Left lung (tissue), 14 donors: ENCODE measurements around the gene DOCK4. TPM values are rescaled to one million over a fixed set of nuclear protein-coding genes. Genes with fewer than 3 reads are reported as not detected.

Source experiments
- ATAC-seq: fragments of 200-7000 bp; cut with Tn5 transposase; one replicate; pipeline ENCODE4 v1.9.1; 2020; ENCODE audit warnings: moderate library complexity
- DNase-seq, 4 donors: peaks; one replicate each; pipeline ENCODE4 v3.0.0-alpha.2; 2013 to 2020
- H3K27ac ChIP-seq, 2 donors: fragments of 200-600 bp; sonication (generic) in 1 of 2; one replicate each; pipeline versions ENCODE4 v1.5.0 to v1.8.0; 2020 to 2021
- H3K27me3 ChIP-seq, 2 donors: fragments of 200-600 bp; sonication (generic) in 1 of 2; one replicate each; pipeline versions ENCODE4 v1.5.0 to v1.8.0; 2020 to 2021
- H3K36me3 ChIP-seq, 2 donors: fragments of 200-600 bp; sonication (generic) in 1 of 2; one replicate each; pipeline versions ENCODE4 v1.5.0 to v1.8.0; 2020 to 2021
- H3K4me1 ChIP-seq, 2 donors: fragments of 200-600 bp; one replicate each; pipeline ENCODE4 v1.8.0; 2021
- H3K4me3 ChIP-seq, 2 donors: fragments of 200-600 bp; sonication (generic) in 1 of 2; one replicate each; pipeline versions ENCODE4 v1.5.0 to v1.8.0; 2020 to 2021; ENCODE audit warnings: mild to moderate bottlenecking in 1 of 2
- H3K9me3 ChIP-seq, 2 donors: fragments of 200-600 bp; sonication (generic) in 1 of 2; one replicate each; pipeline versions ENCODE4 v1.5.0 to v1.8.0; 2020 to 2021
- intact Hi-C, 2 donors: fragments of 100-400 bp; cut with DNase I; formaldehyde crosslinking; loops; one replicate each; pipeline versions ENCODE4 v1.11.2 to v1.14.2; 2022
- long read RNA-seq, 12 donors: library from polyadenylated mRNA in 2 of 12; unstranded in 2 of 12; transcript quantifications; one replicate each; pipeline ENCODE4 v2.0.0 and lab custom pipeline, GENCODE V29; 2019 to 2026
- polyA plus RNA-seq, 6 donors: library from polyadenylated mRNA; unstranded; fragments of 120-200 nt; gene quantifications; one replicate each; pipeline ENCODE4 v1.2.1, GENCODE V29; 2013; ENCODE audit not compliant: insufficient read length in 6 of 6
- total RNA-seq, 2 donors: library from RNA; stranded (reverse); fragmentation: NEBNext Ultra II Directional; extraction: Animal tissue kit (Norgen Biotek cat#: 25700); gene quantifications; one replicate each; pipeline ENCODE4 v1.2.1, GENCODE V29; 2021
- TF ChIP-seq, protein P1 (sequence below), 2 donors: fragments of 200-600 bp; sonication (generic) in 1 of 2; IDR thresholded peaks; one replicate each; pipeline versions ENCODE4 v1.5.0 to v1.8.0; 2021; ENCODE audit warnings: antibody characterized with exemption in 2 of 2
- donor health status: DM: no; HTN: yes; CAD: no.
- donor health status: DM: no; HTN: no; CAD: no.

The DOCK4 gene
- total RNA-seq (10 to 100 TPM; 38.9 to 63.6 TPM), polyA plus RNA-seq (10 to 100 TPM; 50.6 to 64.3 (median 52.5) TPM)
- long read RNA-seq, donor 1, partial matches to known transcripts = 0 of 10 reads
- long read RNA-seq, donor 1, other reads (novel, unspliced or antisense) = 6 of 10 reads
- long read RNA-seq, donor 2, partial matches to known transcripts = 0 of 2 reads
- long read RNA-seq, donor 2, other reads (novel, unspliced or antisense) = 0 of 2 reads
- long read RNA-seq, donor 3 = 0 reads
- long read RNA-seq, donor 4, partial matches to known transcripts = 1 of 1 reads
- long read RNA-seq, donor 4, other reads (novel, unspliced or antisense) = 0 of 1 reads
- long read RNA-seq, donor 5, partial matches to known transcripts = 0 of 2 reads
- long read RNA-seq, donor 5, other reads (novel, unspliced or antisense) = 0 of 2 reads
- long read RNA-seq, donor 6, partial matches to known transcripts = 0 of 1 reads
- long read RNA-seq, donor 6, other reads (novel, unspliced or antisense) = 0 of 1 reads
- long read RNA-seq, donor 7, transcript DOCK4-213 (5 exons, 3,304 nt) = major isoform, 5 of 5 reads
- long read RNA-seq, donor 7, partial matches to known transcripts = 0 of 5 reads
- long read RNA-seq, donor 7, other reads (novel, unspliced or antisense) = 0 of 5 reads
- long read RNA-seq, donor 8, partial matches to known transcripts = 0 of 2 reads
- long read RNA-seq, donor 8, other reads (novel, unspliced or antisense) = 0 of 2 reads
- long read RNA-seq, donor 9 = 0 reads
- long read RNA-seq, donor 10, partial matches to known transcripts = 1 of 2 reads
- long read RNA-seq, donor 10, other reads (novel, unspliced or antisense) = 1 of 2 reads
- long read RNA-seq, donor 11 = 0 reads
- long read RNA-seq, donor 12, partial matches to known transcripts = 0 of 2 reads
- long read RNA-seq, donor 12, other reads (novel, unspliced or antisense) = 0 of 2 reads

DNA sequence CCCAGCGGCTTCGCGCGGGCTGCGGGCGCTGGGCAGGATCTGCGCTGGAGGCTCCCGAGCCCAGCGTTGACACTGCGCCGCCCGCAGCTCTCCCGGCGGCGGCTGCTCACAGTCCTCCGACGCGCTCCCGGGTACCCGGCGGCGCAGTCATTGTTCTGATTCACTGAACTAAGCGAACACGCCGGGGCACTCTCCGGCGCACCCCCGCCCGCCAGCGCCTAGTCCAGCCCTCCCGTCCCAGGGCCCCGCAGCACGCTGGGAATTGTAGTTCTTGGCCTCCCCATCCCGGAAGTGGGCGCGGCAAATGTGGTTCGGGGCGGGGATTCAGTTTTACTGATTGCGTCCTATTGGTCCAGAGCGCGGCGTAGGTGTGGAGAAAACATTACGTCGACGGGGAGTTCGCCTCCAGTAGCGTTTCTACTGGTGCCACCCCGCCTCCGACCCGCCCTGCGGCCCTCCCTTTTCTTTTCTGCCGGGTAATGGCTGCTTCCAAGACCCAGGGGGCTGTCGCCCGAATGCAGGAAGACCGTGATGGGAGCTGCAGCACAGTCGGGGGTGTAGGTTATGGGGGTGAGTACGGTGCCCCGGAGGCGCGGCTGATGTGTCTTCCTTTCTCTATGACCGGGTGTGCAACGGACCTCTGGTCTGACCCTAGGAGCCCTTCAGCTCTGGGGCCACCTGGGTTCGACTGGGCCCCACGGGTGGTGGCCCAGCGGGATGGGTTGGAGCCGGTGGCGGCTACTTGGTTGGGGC lies at the start of gene DOCK4, which contains the start of gene ZNF277:
Gene DOCK4, minus strand, starts transcription at position 162 of the 753 bp plus-strand sequence. CDS start 261 bp downstream, outside the sequence.
Gene ZNF277, plus strand, starts transcription at position 458 of the 753 bp plus-strand sequence. Its CDS starts 22 bp downstream, at position 480.
- H3K27ac ChIP-seq = peak within 1 kb of the TSS; percentile 92
- peaks cover 7 to 56% of the 10 kb centered on the region in 2 donors for H3K4me1 ChIP-seq
- H3K9me3 ChIP-seq = no peaks in the 10 kb centered on the region
- TF ChIP-seq, protein P1, sequence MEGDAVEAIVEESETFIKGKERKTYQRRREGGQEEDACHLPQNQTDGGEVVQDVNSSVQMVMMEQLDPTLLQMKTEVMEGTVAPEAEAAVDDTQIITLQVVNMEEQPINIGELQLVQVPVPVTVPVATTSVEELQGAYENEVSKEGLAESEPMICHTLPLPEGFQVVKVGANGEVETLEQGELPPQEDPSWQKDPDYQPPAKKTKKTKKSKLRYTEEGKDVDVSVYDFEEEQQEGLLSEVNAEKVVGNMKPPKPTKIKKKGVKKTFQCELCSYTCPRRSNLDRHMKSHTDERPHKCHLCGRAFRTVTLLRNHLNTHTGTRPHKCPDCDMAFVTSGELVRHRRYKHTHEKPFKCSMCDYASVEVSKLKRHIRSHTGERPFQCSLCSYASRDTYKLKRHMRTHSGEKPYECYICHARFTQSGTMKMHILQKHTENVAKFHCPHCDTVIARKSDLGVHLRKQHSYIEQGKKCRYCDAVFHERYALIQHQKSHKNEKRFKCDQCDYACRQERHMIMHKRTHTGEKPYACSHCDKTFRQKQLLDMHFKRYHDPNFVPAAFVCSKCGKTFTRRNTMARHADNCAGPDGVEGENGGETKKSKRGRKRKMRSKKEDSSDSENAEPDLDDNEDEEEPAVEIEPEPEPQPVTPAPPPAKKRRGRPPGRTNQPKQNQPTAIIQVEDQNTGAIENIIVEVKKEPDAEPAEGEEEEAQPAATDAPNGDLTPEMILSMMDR (IDR thresholded peaks at IDR 0.05) = peak in 1 of 2 donors; percentile 7
- H3K27me3 ChIP-seq = peaks cover 0 to 7% of the 10 kb centered on the region in 2 donors
- intact Hi-C loops = no loop called here
- DNase-seq (peak; percentile 99), ATAC-seq (peak; percentile 93)
- no peaks in the 10 kb centered on the region for H3K36me3 ChIP-seq
- H3K4me3 ChIP-seq = peak within 1 kb of the TSS; percentile 88 to 93

DNA sequence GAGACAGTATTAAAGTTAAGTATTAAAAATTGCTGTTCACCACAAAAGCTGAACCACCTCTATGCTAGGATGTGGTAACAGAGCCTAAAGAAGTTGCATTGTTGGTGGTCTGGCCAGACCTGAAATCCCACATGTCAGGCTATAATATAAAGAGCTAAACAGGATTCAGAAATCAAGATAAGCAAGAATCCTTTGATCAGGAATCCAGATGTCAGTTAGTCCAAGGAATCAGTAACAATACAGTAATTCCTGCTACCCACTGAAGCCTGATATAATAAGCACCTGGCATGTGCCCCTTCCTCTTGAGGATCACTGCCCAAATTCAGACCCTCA lies 49.2 kb upstream of the DOCK4 start:
- Histone ChIP-seq H3K27ac (no peak overlapping the region), H3K4me1 (peaks cover 0 to 3% of the 10 kb centered on the region in 2 donors), H3K4me3 (no peak overlapping the region), H3K27me3 (no peaks in the 10 kb centered on the region), H3K36me3 (no peaks in the 10 kb centered on the region), H3K9me3 (no peaks in the 10 kb centered on the region)
- intact Hi-C loops = no loop called here
- DNase-seq (no peak), ATAC-seq (no peak)
- TF ChIP-seq, protein P1 (IDR thresholded peaks at IDR 0.05) = no peak

GRCh38 chr7:112254709-112255387 lies 48.6 kb upstream of the DOCK4 start:
- TF ChIP-seq, protein P1 (IDR thresholded peaks at IDR 0.05) = no peak
- no peak for DNase-seq
- H3K36me3 ChIP-seq = no peaks in the 10 kb centered on the region
- ATAC-seq = peak; percentile 12
- intact Hi-C loops = no loop called here
- peaks cover 0 to 3% of the 10 kb centered on the region in 2 donors for H3K4me1 ChIP-seq
- no peaks in the 10 kb centered on the region for H3K27me3 ChIP-seq
- no peak overlapping the region for H3K27ac ChIP-seq
- H3K4me3 ChIP-seq = no peak overlapping the region
- H3K9me3 ChIP-seq = no peaks in the 10 kb centered on the region

GRCh38 chr7:112254156-112254555 lies 48.0 kb upstream of the DOCK4 start:
- no peaks in the 10 kb centered on the region for H3K27me3 ChIP-seq
- H3K4me3 ChIP-seq = no peak overlapping the region
- H3K4me1 ChIP-seq = peaks cover 0 to 3% of the 10 kb centered on the region in 2 donors
- intact Hi-C loops = no loop called here
- no peaks in the 10 kb centered on the region for H3K36me3 ChIP-seq
- TF ChIP-seq, protein P1 (IDR thresholded peaks at IDR 0.05) = no peak
- ATAC-seq = peak; percentile 91
- no peak for DNase-seq
- no peak overlapping the region for H3K27ac ChIP-seq
- no peaks in the 10 kb centered on the region for H3K9me3 ChIP-seq
